K562 (cell line): Measurements from ENCODE around the gene PTPRG. TPM values are rescaled to one million over a fixed set of nuclear protein-coding genes. Genes with fewer than 3 reads are reported as not detected.

Source experiments
- ATAC-seq: fragments of 200-7000 bp; cut with Tn5 transposase; 3 replicates; pipeline ENCODE4 v1.9.1; 2020; ENCODE audit warnings: moderate library complexity
- BruUV-seq: library from RNA; stranded (reverse); fragments of 400-500 nt; replicated peaks from 2 replicates; lab custom pipeline; 2021; lab: Mats Ljungman, UMichigan
- CTCF ChIA-PET: fragments of 300-600 bp; formaldehyde crosslinking; extraction: SDS; loops from one replicate; lab custom pipeline; 2021; ENCODE audit warnings: low intra/inter-chr PET ratio; lab: Yijun Ruan, JAX
- POLR2A ChIA-PET: fragments of 300-600, 350-650 bp; sonication (Branson Sonifier 250); formaldehyde crosslinking; extraction: SDS; loops from one replicate; lab custom pipeline; 2021; ENCODE audit warnings: antibody characterized with exemption, inconsistent platforms; lab: Yijun Ruan, JAX
- DNase-seq, 4 experiments: peaks; one replicate each; pipeline versions ENCODE4 v3.0.0 to v3.0.0-alpha.2; 2011 to 2018; ENCODE audit warnings: low spot score in 3 of 4, mixed read lengths in 3 of 4; ENCODE audit errors: extremely low read depth in 1 of 4
- FAIRE-seq: peaks from 2 replicates; lab custom pipeline; 2011; peaks lifted over from hg19 to GRCh38; lab: Jason Lieb, UNC
- H2AFZ ChIP-seq: 2 replicates; pipeline ENCODE4 v1.6.0; 2011; ENCODE audit warnings: low read depth, low read length, control low read depth, inconsistent platforms
- H3K27ac ChIP-seq: fragments of 200-600 bp; 3 replicates; pipeline ENCODE4 v1.8.0; 2011; ENCODE audit warnings: low read depth, mild to moderate bottlenecking, control low read depth, inconsistent platforms, low read length, moderate library complexity, mixed read lengths; ENCODE audit errors: extremely low read depth
- H3K27me3 ChIP-seq, 2 experiments: fragments of 300-600 bp in 1 of 2; 2 replicates in 1 of 2; 3 replicates in 1 of 2; pipeline versions ENCODE4 v1.6.0 to v1.8.0; 2011; ENCODE audit warnings: inconsistent platforms in 2 of 2, low read length in 2 of 2, mild to moderate bottlenecking in 1 of 2, mixed read lengths in 1 of 2, moderate library complexity in 1 of 2; ENCODE audit not compliant: control insufficient read depth in 2 of 2, insufficient read depth in 2 of 2
- H3K36me3 ChIP-seq: fragments of 300-600 bp; 3 replicates; pipeline ENCODE4 v1.8.0; 2011; ENCODE audit warnings: mild to moderate bottlenecking, low read length, inconsistent platforms; ENCODE audit not compliant: control insufficient read depth, insufficient read depth
- H3K4me1 ChIP-seq, 2 experiments: fragments of 200-600 bp in 1 of 2; replicated peaks in 1 of 2; 2 replicates in 1 of 2; 3 replicates in 1 of 2; pipeline versions ENCODE4 v1.5.1 to v1.8.0; 2011; ENCODE audit warnings: inconsistent platforms in 2 of 2, low read length in 2 of 2, mild to moderate bottlenecking in 1 of 2, mixed read lengths in 1 of 2, moderate library complexity in 1 of 2; ENCODE audit not compliant: control insufficient read depth in 2 of 2, insufficient read depth in 2 of 2
- H3K4me2 ChIP-seq: 2 replicates; pipeline ENCODE4 v1.6.1; 2011; ENCODE audit warnings: low read length, control low read depth, inconsistent platforms, mixed read lengths; ENCODE audit not compliant: insufficient read depth
- H3K4me3 ChIP-seq: fragments of 200-600 bp; sonication (generic), shearing (Covaris generic); 2 replicates; pipeline ENCODE4 v1.5.1; 2016; ENCODE audit warnings: control low read depth, inconsistent platforms
- H3K79me2 ChIP-seq: fragments of 200-600 bp; 3 replicates; pipeline ENCODE4 v1.8.0; 2011; ENCODE audit warnings: low read length, inconsistent platforms; ENCODE audit not compliant: control insufficient read depth, insufficient read depth
- H3K9ac ChIP-seq, 2 experiments: 2 replicates each; pipeline versions ENCODE4 v1.6.0 to v1.6.1; 2011; ENCODE audit warnings: low read depth in 2 of 2, low read length in 2 of 2, control low read depth in 1 of 2, inconsistent platforms in 1 of 2, mild to moderate bottlenecking in 1 of 2, mixed read lengths in 1 of 2; ENCODE audit not compliant: insufficient read depth in 1 of 2
- H3K9me1 ChIP-seq: one replicate; pipeline ENCODE4 v1.6.0; 2011; ENCODE audit warnings: inconsistent platforms, mild to moderate bottlenecking, low read length, moderate library complexity; ENCODE audit not compliant: control insufficient read depth, insufficient read depth
- H3K9me3 ChIP-seq: replicated peaks from 2 replicates; pipeline ENCODE4 v1.5.1; 2011; ENCODE audit warnings: low read depth, low read length, inconsistent platforms; ENCODE audit not compliant: control insufficient read depth, insufficient read depth
- H4K20me1 ChIP-seq: replicated peaks from 2 replicates; pipeline ENCODE4 v1.6.1; 2011; ENCODE audit warnings: low read length, inconsistent platforms, mixed read lengths; ENCODE audit not compliant: control insufficient read depth, insufficient read depth
- AFF4 ChIP-seq: sonication (generic); formaldehyde crosslinking; IDR thresholded peaks from 2 replicates; pipeline ENCODE4 v1.8.0; 2023; ENCODE audit warnings: mild to moderate bottlenecking, missing genetic modification reagents
- ATF6 ChIP-seq: sonication (generic); formaldehyde crosslinking; IDR thresholded peaks from 2 replicates; pipeline ENCODE4 v1.4.0; 2020; ENCODE audit warnings: mild to moderate bottlenecking, missing genetic modification reagents
- ELF1 ChIP-seq: fragments of 200-800 bp; sonication (Bioruptor generic); IDR thresholded peaks from 2 replicates; pipeline ENCODE4 v1.6.1; 2016; ENCODE audit warnings: missing genetic modification characterization, missing compliant biosample characterization
- ETV5 ChIP-seq: sonication (generic); formaldehyde crosslinking; IDR thresholded peaks from 2 replicates; pipeline ENCODE4 v1.4.0; 2020; ENCODE audit warnings: low read depth, mild to moderate bottlenecking, missing genetic modification reagents
- GATAD2A ChIP-seq: fragments of 450-650 bp; IDR thresholded peaks from 2 replicates; pipeline ENCODE4 v1.6.1; 2017
- ILK ChIP-seq: fragments of 450-650 bp; IDR thresholded peaks from 2 replicates; pipeline ENCODE4 v1.6.1; 2016; ENCODE audit warnings: missing genetic modification characterization, low read depth, mild to moderate bottlenecking, missing compliant biosample characterization, moderate library complexity, borderline replicate concordance
- IRF2 ChIP-seq: sonication (generic); formaldehyde crosslinking; IDR thresholded peaks from 2 replicates; pipeline ENCODE4 v1.8.1; 2022; ENCODE audit warnings: mild to moderate bottlenecking, missing genetic modification reagents
- MCM7 ChIP-seq, 2 experiments: fragments of 450-650 bp; IDR thresholded peaks; 2 replicates each; pipeline ENCODE4 v1.6.1; 2016 to 2018
- MYC ChIP-seq, 2 experiments: fragments of 250-450 bp in 1 of 2; sonication (Bioruptor Pico) in 1 of 2; IDR thresholded peaks; 2 replicates each; pipeline versions ENCODE4 v1.5.1 to v1.6.1; 2012 to 2021; ENCODE audit warnings: low read depth in 2 of 2, borderline replicate concordance in 1 of 2, improper control_type of control experiment in 1 of 2, low read length in 1 of 2, mild to moderate bottlenecking in 1 of 2, moderate library complexity in 1 of 2
- NONO ChIP-seq, 2 experiments: fragments of 200-400 bp in 1 of 2; fragments of 450-650 bp in 1 of 2; formaldehyde crosslinking in 1 of 2; IDR thresholded peaks; 2 replicates each; pipeline ENCODE4 v1.6.1; 2017; ENCODE audit warnings: low read depth in 2 of 2, mild to moderate bottlenecking in 2 of 2, moderate library complexity in 2 of 2, low read length in 1 of 2
- NR1H2 ChIP-seq: sonication (generic); formaldehyde crosslinking; IDR thresholded peaks from 2 replicates; pipeline ENCODE4 v1.4.0; 2020; ENCODE audit warnings: mild to moderate bottlenecking, missing genetic modification reagents
- SMAD1 ChIP-seq: fragments of 150-350 bp; IDR thresholded peaks from 2 replicates; pipeline ENCODE4 v1.6.1; 2014; ENCODE audit warnings: low read length, low read depth; ENCODE audit not compliant: partially characterized antibody
- SMARCB1 ChIP-seq: IDR thresholded peaks from 2 replicates; pipeline ENCODE4 v1.6.1; 2011; ENCODE audit warnings: improper control_type of control experiment, low read depth; ENCODE audit not compliant: insufficient read length
- ZFP1 ChIP-seq: fragments of 450-650 bp; formaldehyde crosslinking; IDR thresholded peaks from 2 replicates; pipeline ENCODE4 v1.4.0; 2020; ENCODE audit warnings: mild to moderate bottlenecking, mixed read lengths
- ZNF232 ChIP-seq: sonication (generic); formaldehyde crosslinking; IDR thresholded peaks from 2 replicates; pipeline ENCODE4 v1.8.0; 2022; ENCODE audit warnings: mild to moderate bottlenecking, missing genetic modification reagents
- ZNF354B ChIP-seq: fragments of 250-450 bp; sonication (Bioruptor Pico); IDR thresholded peaks from 2 replicates; pipeline ENCODE4 v1.4.0; 2020
- WGBS: fragments of 100-300 bp; shearing (Covaris generic); methylation state at CpG from one replicate; pipeline ENCODE4 v1.1.6; 2016; ENCODE audit warnings: low coverage, mixed read lengths; ENCODE audit not compliant: insufficient coverage; ENCODE audit errors: missing lambda C conversion rate; 5-methylcytosine and 5-hydroxymethylcytosine counted together
- in situ Hi-C: fragments of 300-500 bp; cut with MboI; formaldehyde crosslinking; loops from 4 replicates; pipeline ENCODE4 v1.15.0; 2018; ENCODE audit warnings: inconsistent platforms, mixed read lengths
- intact Hi-C: fragments of 100-400 bp; cut with micrococcal nuclease; formaldehyde crosslinking; loops from 2 replicates; pipeline ENCODE4 v1.14.2; 2022
- polyA plus RNA-seq, 8 experiments: library from polyadenylated mRNA; depleted of rRNA in 4 of 8; stranded (reverse) in 5 of 8; unstranded in 3 of 8; fragments of >200 nt; fragmentation: Nextera tagmentation in 2 of 8; fragmentation: Illumina TruSeq in 1 of 8; extraction: Ambion mirVana in 2 of 8; extraction: Trizol in 1 of 8; gene quantifications; 2 replicates each; pipeline versions ENCODE4 v1.2.1 to v1.2.3, GENCODE V29; 2011 to 2014; ENCODE audit warnings: inconsistent platforms in 1 of 8, missing spikeins in 1 of 8
- total RNA-seq, 7 experiments: library from RNA; depleted of rRNA in 6 of 7; stranded (reverse); fragments of >200 nt in 6 of 7; fragmentation: Illumina TruSeq in 2 of 7; extraction: Trizol in 2 of 7; gene quantifications; 2 replicates each; pipeline versions ENCODE4 v1.2.1 to v1.2.3, GENCODE V29; 2011 to 2021; ENCODE audit warnings: low replicate concordance in 1 of 7

PTPRG gene
- total and polyA plus RNA-seq, 9 of the 15 experiments (the other 6 are each of a cell fraction or from before 2014, with no cell fraction given) = 0.16 TPM; not detected in 8

- Histone ChIP-seq H3K4me2 (no peak overlapping the region), H3K36me3 (no peaks in the 10 kb centered on the region), H3K4me3 (no peak overlapping the region), H3K9me3 (no peaks in the 10 kb centered on the region), H4K20me1 (no peaks in the 10 kb centered on the region), H3K27me3 (no peaks in the 10 kb centered on the region), H3K27ac (no peak overlapping the region), H2AFZ (no peak overlapping the region), H3K4me1 (no peaks in the 10 kb centered on the region), H3K9me1 (no peaks in the 10 kb centered on the region), H3K9ac (no peak overlapping the region), H3K79me2 (no peaks in the 10 kb centered on the region)
- POLR2A ChIA-PET = no interaction called here
- DNase-seq = no peak
- CTCF ChIA-PET = no interaction called here
- 0% methylated on average over 6 of the region's 9 CpGs for WGBS
- BruUV-seq = no TSS peak
- TF ChIP-seq NR1H2 (CRISPR knock-in tag) (no peak), AFF4 (CRISPR knock-in tag) (no peak), IRF2 (no peak), ELF1 (tag) (no peak), SMARCB1 (no peak), ZNF354B (CRISPR knock-in tag) (no peak), ZNF232 (CRISPR knock-in tag) (no peak), SMAD1 (no peak), NONO (IDR thresholded peaks at IDR 0.05; ENCODE audit: low read depth in 2 of 2, low read length in 1 of 2) (no peak), MYC (IDR thresholded peaks at IDR 0.05; ENCODE audit: low read depth, low read length) (no peak), MYC (CRISPR knock-in tag; IDR thresholded peaks at IDR 0.05; ENCODE audit: borderline replicate concordance, low read depth) (no peak), GATAD2A (no peak), ILK (no peak), ZFP1 (CRISPR knock-in tag) (no peak), ATF6 (CRISPR knock-in tag) (no peak), ETV5 (CRISPR knock-in tag) (no peak), MCM7 (IDR thresholded peaks at IDR 0.05) (no peak)
- in situ Hi-C loops (no loop called here), intact Hi-C loops (no loop called here)
- FAIRE-seq = no peak
- no peak for ATAC-seq
Measured at GRCh38 chr3:62097121-62097520, 535.8 kb downstream of the PTPRG start.
